Right hindlimb (tissue), 1 donor: ENCODE results near the gene FAM83G.
"Not testable (repeated sequence)": the region's sequence is repeated elsewhere in the genome, so short reads cannot be mapped to it uniquely, and the experiment has no call there.

Experiments used
- DNase-seq: peaks from one replicate; pipeline ENCODE4 v3.0.0-alpha.2; 2018

The FAM83G gene

GRCh38 chr17:19004421-19005136 is at the start of gene FAM83G:
Gene FAM83G (minus strand): TSS chr17:19004764. CDS start chr17:19004041, 723 bp downstream.
- no peak for DNase-seq

- not testable (repeated sequence) for DNase-seq
These were observed 44.3 kb upstream of the FAM83G start for GRCh38 chr17:19048826-19049225.

- DNase-seq, result not testable (repeated sequence)
These were observed 42.9 kb upstream of the FAM83G start for GRCh38 chr17:19047510-19047909.

- not testable (repeated sequence) for DNase-seq
These were observed 42.3 kb upstream of the FAM83G start, which contains the start of gene GRAP for GRCh38 chr17:19046782-19047375. Gene GRAP (minus strand): TSS chr17:19046957. CDS start chr17:19046926, 31 bp downstream.

- DNase-seq, result not testable (repeated sequence)
These were observed 40.1 kb upstream of the FAM83G start for GRCh38 chr17:19044643-19045042.

- DNase-seq, result not testable (repeated sequence)
These were observed 38.5 kb upstream of the FAM83G start for GRCh38 chr17:19043032-19043431.

GRCh38 chr17:19042369-19042768 is 37.8 kb upstream of the FAM83G start:
- DNase-seq, result not testable (repeated sequence)

GRCh38 chr17:19041871-19042270 is 37.3 kb upstream of the FAM83G start:
- DNase-seq, result not testable (repeated sequence)

GRCh38 chr17:19040350-19040749 is 35.8 kb upstream of the FAM83G start:
- DNase-seq, result not testable (repeated sequence)

- DNase-seq, result not testable (repeated sequence)
These were observed 34.2 kb upstream of the FAM83G start for GRCh38 chr17:19038730-19039129.

GRCh38 chr17:19038007-19038406 is 33.4 kb upstream of the FAM83G start:
- DNase-seq, result not testable (repeated sequence)

GRCh38 chr17:19037547-19037946 is 33.0 kb upstream of the FAM83G start:
- DNase-seq, result not testable (repeated sequence)

GRCh38 chr17:19036186-19036585 is 31.6 kb upstream of the FAM83G start:
- DNase-seq, result not testable (repeated sequence)

- DNase-seq, result not testable (repeated sequence)
These were observed 27.9 kb upstream of the FAM83G start for GRCh38 chr17:19032377-19032988.

- not testable (repeated sequence) for DNase-seq
These were observed 27.2 kb upstream of the FAM83G start for GRCh38 chr17:19031729-19032128.

- DNase-seq, result not testable (repeated sequence)
These were observed 26.3 kb upstream of the FAM83G start for GRCh38 chr17:19030771-19031449.

- not testable (repeated sequence) for DNase-seq
These were observed 25.2 kb upstream of the FAM83G start for GRCh38 chr17:19029740-19030139.

GRCh38 chr17:19028671-19029070 is 24.1 kb upstream of the FAM83G start:
- not testable (repeated sequence) for DNase-seq

GRCh38 chr17:19024101-19025078 is 19.8 kb upstream of the FAM83G start:
- no peak for DNase-seq

- DNase-seq, result no peak
These were observed 18.8 kb upstream of the FAM83G start for GRCh38 chr17:19023209-19023999.

- no peak for DNase-seq
These were observed 18.2 kb upstream of the FAM83G start for GRCh38 chr17:19022747-19023146.
